ENCODE results near the gene VIPAS39.
"Not testable (repeated sequence)": the region's sequence is repeated elsewhere in the genome, so short reads cannot be mapped to it uniquely, and the experiment has no call there.

Gene VIPAS39

DNA sequence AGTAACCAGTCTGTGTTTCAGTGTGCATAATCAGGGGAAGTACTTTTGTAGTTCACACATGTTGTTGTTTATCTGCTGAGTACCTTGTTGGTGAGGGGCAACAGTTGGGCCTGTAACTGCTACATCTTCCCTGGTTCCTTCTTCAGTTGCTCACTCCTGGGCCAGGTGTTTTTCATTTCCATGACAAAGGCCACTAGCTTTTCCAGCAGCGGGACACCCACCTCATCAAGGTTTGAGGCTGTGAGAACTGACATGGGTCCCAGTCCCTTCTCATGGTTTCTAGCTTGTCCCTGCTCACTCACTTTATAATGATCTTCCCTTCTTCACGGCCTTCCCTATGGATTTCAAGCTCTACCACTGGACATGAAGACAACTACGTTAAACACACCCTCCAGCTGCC, 32.5 kb downstream of the VIPAS39 start:
- CTCF ChIA-PET, result no interaction called here
- peaks cover under 1 to 23% (median 4%) of the 10 kb centered on the region in 5 experiments for H3K9me3 ChIP-seq (ENCODE audit: control extremely low read depth in 1 of 5, control insufficient read depth in 4 of 5, insufficient read depth in 2 of 5, low read depth in 1 of 5, low read length in 4 of 5)
- H3K36me3 ChIP-seq (ENCODE audit: control insufficient read depth in 4 of 4, insufficient read depth in 4 of 4, low read length in 3 of 4), result peaks cover 50 to 93% (median 67%) of the 10 kb centered on the region in 4 experiments
- no peaks in the 10 kb centered on the region for H3K27me3 ChIP-seq (replicated peaks in 2 of 5; ENCODE audit: control insufficient read depth in 4 of 5, insufficient read depth in 5 of 5, low read length in 4 of 5)
- no peak for DNase-seq
- no peak overlapping the region for H3K4me3 ChIP-seq (ENCODE audit: control insufficient read depth in 1 of 7, extremely low read depth in 1 of 7, insufficient read depth in 4 of 7, low read depth in 2 of 7, low read length in 6 of 7)
- 100% methylated on average over 3 of the region's 3 CpGs for WGBS (ENCODE audit: insufficient coverage)
- H3K4me1 ChIP-seq (ENCODE audit: control extremely low read depth in 1 of 4, control insufficient read depth in 4 of 4, insufficient read depth in 4 of 4, low read length in 3 of 4), result peaks cover 0 to 2% (median 0%) of the 10 kb centered on the region in 4 experiments
- H3K27ac ChIP-seq (ENCODE audit: insufficient read depth in 1 of 2, low read depth in 1 of 2, low read length in 2 of 2, poor library complexity in 1 of 2, severe bottlenecking in 2 of 2), result no peak overlapping the region
- POLR2A ChIA-PET, result no interaction called here

DNA sequence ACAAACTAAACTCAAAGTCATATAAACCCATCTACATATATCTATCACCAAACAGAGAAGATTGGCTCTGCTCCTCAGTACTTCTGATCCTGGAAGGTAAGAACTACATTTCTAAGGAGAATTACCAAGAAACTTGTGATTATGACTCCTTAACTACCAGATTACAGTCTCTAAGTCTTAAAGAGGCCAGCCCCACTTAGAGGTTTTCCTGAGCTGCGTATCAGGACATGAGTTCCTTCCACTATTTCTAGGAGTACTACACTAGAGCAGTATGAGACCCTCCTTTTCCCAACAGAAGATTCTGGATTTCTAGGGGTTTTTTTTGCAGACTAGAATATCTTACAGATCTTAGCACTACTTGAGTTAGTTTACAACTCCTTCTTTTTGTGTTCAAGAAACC, 34.0 kb downstream of the VIPAS39 start, which contains the start of gene NOXRED1:
NOXRED1 (minus strand) TSS at position 101 of the 400 bp plus-strand sequence. CDS start 634 bp downstream, outside the sequence.
- Histone ChIP-seq H3K4me1 (ENCODE audit: control extremely low read depth in 1 of 4, control insufficient read depth in 4 of 4, insufficient read depth in 4 of 4, low read length in 3 of 4) (peaks cover 0 to 2% (median 0%) of the 10 kb centered on the region in 4 experiments), H3K9me3 (ENCODE audit: control extremely low read depth in 1 of 5, control insufficient read depth in 4 of 5, insufficient read depth in 2 of 5, low read depth in 1 of 5, low read length in 4 of 5) (peaks cover 3 to 33% (median 13%) of the 10 kb centered on the region in 5 experiments), H3K27me3 (replicated peaks in 2 of 5; ENCODE audit: control insufficient read depth in 4 of 5, insufficient read depth in 5 of 5, low read length in 4 of 5) (no peaks in the 10 kb centered on the region), H3K36me3 (ENCODE audit: control insufficient read depth in 4 of 4, insufficient read depth in 4 of 4, low read length in 3 of 4) (peaks cover 36 to 79% (median 55%) of the 10 kb centered on the region in 4 experiments), H3K4me3 (ENCODE audit: control insufficient read depth in 1 of 7, extremely low read depth in 1 of 7, insufficient read depth in 4 of 7, low read depth in 2 of 7, low read length in 6 of 7) (no peak within 1 kb of the TSS), H3K27ac (ENCODE audit: insufficient read depth in 1 of 2, low read depth in 1 of 2, low read length in 2 of 2, poor library complexity in 1 of 2, severe bottlenecking in 2 of 2) (no peak within 1 kb of the TSS)
- POLR2A ChIA-PET, result no interaction called here
- 100% methylated on average over 1 of the region's 1 CpG for WGBS (ENCODE audit: insufficient coverage)
- CTCF ChIA-PET, result no interaction called here
- no peak for DNase-seq

DNA sequence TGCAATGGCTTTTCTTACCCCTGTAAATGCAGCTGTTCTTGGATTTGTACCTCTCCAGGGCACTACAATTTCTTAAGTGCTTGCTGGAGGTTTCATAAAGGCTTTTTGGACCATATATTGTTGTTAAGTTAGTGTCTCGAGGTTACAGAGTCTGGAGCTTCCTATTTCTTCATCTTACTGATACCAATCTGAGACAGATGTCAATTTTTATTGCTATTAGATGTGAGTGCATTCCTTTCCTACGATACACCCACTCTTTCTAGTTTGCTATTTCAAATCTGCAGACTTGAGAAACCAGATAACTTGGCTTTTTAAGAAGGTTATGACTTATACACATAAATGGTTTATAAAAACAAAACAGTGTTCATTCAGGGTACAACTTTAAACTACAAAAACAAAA, 36.2 kb downstream of the VIPAS39 start:
- peaks cover 0 to 2% (median 0%) of the 10 kb centered on the region in 4 experiments for H3K4me1 ChIP-seq (ENCODE audit: control extremely low read depth in 1 of 4, control insufficient read depth in 4 of 4, insufficient read depth in 4 of 4, low read length in 3 of 4)
- CTCF ChIA-PET, result interaction anchor here (1.0 kb wide), 1 partner anchor 38 kb away, joined by 3 read pairs; no protein-coding TSS in a partner anchor
- no peaks in the 10 kb centered on the region for H3K27me3 ChIP-seq (replicated peaks in 2 of 5; ENCODE audit: control insufficient read depth in 4 of 5, insufficient read depth in 5 of 5, low read length in 4 of 5)
- no CpG with 5 or more reads among the region's 2 CpGs for WGBS (ENCODE audit: insufficient coverage)
- no peak overlapping the region for H3K27ac ChIP-seq (ENCODE audit: insufficient read depth in 1 of 2, low read depth in 1 of 2, low read length in 2 of 2, poor library complexity in 1 of 2, severe bottlenecking in 2 of 2)
- POLR2A ChIA-PET, result no interaction called here
- peaks cover 3 to 45% (median 14%) of the 10 kb centered on the region in 5 experiments for H3K9me3 ChIP-seq (ENCODE audit: control extremely low read depth in 1 of 5, control insufficient read depth in 4 of 5, insufficient read depth in 2 of 5, low read depth in 1 of 5, low read length in 4 of 5)
- H3K4me3 ChIP-seq (ENCODE audit: control insufficient read depth in 1 of 7, extremely low read depth in 1 of 7, insufficient read depth in 4 of 7, low read depth in 2 of 7, low read length in 6 of 7), result no peak overlapping the region
- peaks cover 18 to 57% (median 38%) of the 10 kb centered on the region in 4 experiments for H3K36me3 ChIP-seq (ENCODE audit: control insufficient read depth in 4 of 4, insufficient read depth in 4 of 4, low read length in 3 of 4)
- DNase-seq, result no peak

DNA sequence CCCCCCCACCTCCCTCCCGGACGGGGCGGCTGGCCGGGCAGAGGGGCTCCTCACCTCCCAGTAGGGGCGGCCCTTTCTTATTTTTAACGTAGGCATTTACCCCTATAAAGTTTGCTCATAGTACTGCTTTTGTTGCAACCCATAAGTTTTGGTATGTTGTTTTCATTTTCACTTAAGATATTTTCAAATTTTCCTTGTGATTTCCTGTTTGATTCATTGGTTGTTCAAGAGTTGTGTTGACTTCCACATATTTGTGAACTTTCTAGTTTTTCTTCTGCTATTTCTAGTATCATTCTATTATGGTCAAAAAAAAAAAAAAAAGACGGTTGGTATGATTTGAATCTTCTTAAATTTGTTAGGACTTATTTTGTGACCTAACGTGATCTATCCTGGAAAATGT, 40.6 kb downstream of the VIPAS39 start:
- Histone ChIP-seq H3K4me3 (ENCODE audit: control insufficient read depth in 1 of 7, extremely low read depth in 1 of 7, insufficient read depth in 4 of 7, low read depth in 2 of 7, low read length in 6 of 7) (no peak overlapping the region), H3K27ac (ENCODE audit: insufficient read depth in 1 of 2, low read depth in 1 of 2, low read length in 2 of 2, poor library complexity in 1 of 2, severe bottlenecking in 2 of 2) (no peak overlapping the region), H3K9me3 (ENCODE audit: control extremely low read depth in 1 of 5, control insufficient read depth in 4 of 5, insufficient read depth in 2 of 5, low read depth in 1 of 5, low read length in 4 of 5) (peaks cover 3 to 40% (median 13%) of the 10 kb centered on the region in 5 experiments), H3K27me3 (replicated peaks in 2 of 5; ENCODE audit: control insufficient read depth in 4 of 5, insufficient read depth in 5 of 5, low read length in 4 of 5) (no peaks in the 10 kb centered on the region), H3K4me1 (ENCODE audit: control extremely low read depth in 1 of 4, control insufficient read depth in 4 of 4, insufficient read depth in 4 of 4, low read length in 3 of 4) (peaks cover 0 to 2% (median under 1%) of the 10 kb centered on the region in 4 experiments), H3K36me3 (ENCODE audit: control insufficient read depth in 4 of 4, insufficient read depth in 4 of 4, low read length in 3 of 4) (peaks cover 4 to 16% (median 5%) of the 10 kb centered on the region in 4 experiments)
- WGBS (ENCODE audit: insufficient coverage), result 100% methylated on average over 1 of the region's 8 CpGs
- DNase-seq, result no peak
- ChIA-PET POLR2A (no interaction called here), CTCF (no interaction called here)

DNA sequence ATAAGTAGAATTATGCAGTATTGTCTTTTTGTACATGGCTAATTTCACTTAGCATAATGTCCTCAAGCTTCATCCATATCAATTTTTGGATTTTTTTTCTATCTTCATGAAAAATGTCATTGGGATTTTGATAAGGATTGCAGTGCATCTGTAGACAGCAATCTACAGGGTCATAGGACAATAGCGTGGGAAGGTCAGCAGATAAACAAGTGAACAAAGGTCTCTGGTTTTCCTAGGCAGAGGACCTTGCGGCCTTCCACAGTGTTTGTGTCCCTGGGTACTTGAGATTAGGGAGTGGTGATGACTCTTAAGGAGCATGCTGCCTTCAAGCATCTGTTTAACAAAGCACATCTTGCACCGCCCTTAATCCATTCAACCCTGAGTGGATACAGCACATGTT, 41.3 kb downstream of the VIPAS39 start:
- DNase-seq; H3K27me3 ChIP-seq (replicated peaks in 2 of 5; ENCODE audit: control insufficient read depth in 4 of 5, insufficient read depth in 5 of 5, low read length in 4 of 5); H3K27ac ChIP-seq (ENCODE audit: insufficient read depth in 1 of 2, low read depth in 1 of 2, low read length in 2 of 2, poor library complexity in 1 of 2, severe bottlenecking in 2 of 2); H3K4me1 ChIP-seq (ENCODE audit: control extremely low read depth in 1 of 4, control insufficient read depth in 4 of 4, insufficient read depth in 4 of 4, low read length in 3 of 4); H3K36me3 ChIP-seq (ENCODE audit: control insufficient read depth in 4 of 4, insufficient read depth in 4 of 4, low read length in 3 of 4); H3K4me3 ChIP-seq (ENCODE audit: control insufficient read depth in 1 of 7, extremely low read depth in 1 of 7, insufficient read depth in 4 of 7, low read depth in 2 of 7, low read length in 6 of 7); POLR2A ChIA-PET: not testable (repeated sequence)
- 100% methylated on average over 1 of the region's 3 CpGs for WGBS (ENCODE audit: insufficient coverage)
- CTCF ChIA-PET, result interaction anchor here (0.6 kb wide), 1 partner anchor 11 kb away, joined by 3 read pairs; no protein-coding TSS in a partner anchor
- peaks cover 3 to 34% (median 12%) of the 10 kb centered on the region in 5 experiments for H3K9me3 ChIP-seq (ENCODE audit: control extremely low read depth in 1 of 5, control insufficient read depth in 4 of 5, insufficient read depth in 2 of 5, low read depth in 1 of 5, low read length in 4 of 5)

DNA sequence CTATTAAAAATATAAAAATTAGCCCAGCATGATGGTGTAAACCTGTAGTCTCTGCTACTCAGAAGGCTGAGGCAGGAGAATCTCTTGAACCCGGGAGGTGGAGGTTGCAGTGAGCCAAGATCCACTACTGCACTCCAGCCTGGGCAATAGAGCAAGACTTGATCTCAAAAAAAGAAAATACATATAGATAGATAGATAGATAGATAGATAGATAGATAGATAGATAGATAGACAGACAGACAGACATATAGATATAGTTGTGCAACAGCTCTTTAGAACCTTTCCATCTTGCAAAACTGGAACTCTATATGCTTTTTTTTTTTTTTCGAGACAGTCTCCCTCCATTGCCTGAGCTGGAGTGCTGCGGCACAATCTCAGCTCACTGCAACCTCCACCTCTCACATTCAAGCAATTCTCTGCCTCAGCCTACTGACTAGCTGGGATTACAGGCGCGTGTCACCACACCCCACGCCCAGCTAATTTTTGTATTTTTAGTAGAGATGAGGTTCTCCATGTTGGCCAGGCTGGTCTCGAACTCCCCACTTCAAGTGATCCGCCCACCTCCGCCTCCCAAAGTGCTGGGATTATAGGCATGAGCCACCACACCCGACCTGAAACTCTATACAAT, 41.9 kb downstream of the VIPAS39 start:
- H3K36me3 ChIP-seq (ENCODE audit: control insufficient read depth in 4 of 4, insufficient read depth in 4 of 4, low read length in 3 of 4); POLR2A ChIA-PET; H3K4me1 ChIP-seq (ENCODE audit: control extremely low read depth in 1 of 4, control insufficient read depth in 4 of 4, insufficient read depth in 4 of 4, low read length in 3 of 4); H3K4me3 ChIP-seq (ENCODE audit: control insufficient read depth in 1 of 7, extremely low read depth in 1 of 7, insufficient read depth in 4 of 7, low read depth in 2 of 7, low read length in 6 of 7); DNase-seq; H3K27ac ChIP-seq (ENCODE audit: insufficient read depth in 1 of 2, low read depth in 1 of 2, low read length in 2 of 2, poor library complexity in 1 of 2, severe bottlenecking in 2 of 2); H3K27me3 ChIP-seq (replicated peaks in 2 of 5; ENCODE audit: control insufficient read depth in 4 of 5, insufficient read depth in 5 of 5, low read length in 4 of 5): not testable (repeated sequence)
- peaks cover 3 to 28% (median 12%) of the 10 kb centered on the region in 5 experiments for H3K9me3 ChIP-seq (ENCODE audit: control extremely low read depth in 1 of 5, control insufficient read depth in 4 of 5, insufficient read depth in 2 of 5, low read depth in 1 of 5, low read length in 4 of 5)
- whole genome bisulfite sequencing (ENCODE audit: insufficient coverage), result 90% methylated on average over 2 of the region's 10 CpGs
- CTCF ChIA-PET, result interaction anchor here (0.6 kb wide), 1 partner anchor 12 kb away, joined by 3 read pairs; no protein-coding TSS in a partner anchor

DNA sequence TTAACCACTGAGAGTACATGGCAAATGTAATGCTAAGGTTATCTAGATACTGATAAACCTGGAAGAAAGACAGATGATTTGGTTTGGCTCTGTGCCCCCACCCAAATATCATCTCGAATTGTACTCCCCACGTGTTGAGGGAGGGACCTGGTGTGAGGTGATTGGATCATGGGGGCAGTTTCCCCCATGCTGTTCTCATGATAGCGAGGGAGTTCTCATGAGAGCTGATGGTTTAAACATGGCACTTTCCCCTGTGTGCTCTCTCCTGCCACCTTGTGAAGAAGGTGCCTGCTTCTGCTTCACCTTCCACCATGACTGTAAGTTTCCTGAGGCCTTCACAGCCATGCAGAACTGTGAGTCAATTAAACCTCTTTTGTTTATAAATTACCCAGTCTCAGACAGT, 48.3 kb downstream of the VIPAS39 start:
- H3K4me1 ChIP-seq (ENCODE audit: control extremely low read depth in 1 of 4, control insufficient read depth in 4 of 4, insufficient read depth in 4 of 4, low read length in 3 of 4), result peaks cover 34 to 48% (median 41%) of the 10 kb centered on the region in 4 experiments
- H3K27me3 ChIP-seq (replicated peaks in 2 of 5; ENCODE audit: control insufficient read depth in 4 of 5, insufficient read depth in 5 of 5, low read length in 4 of 5), result no peaks in the 10 kb centered on the region
- no peak overlapping the region for H3K4me3 ChIP-seq (ENCODE audit: control insufficient read depth in 1 of 7, extremely low read depth in 1 of 7, insufficient read depth in 4 of 7, low read depth in 2 of 7, low read length in 6 of 7)
- H3K36me3 ChIP-seq (ENCODE audit: control insufficient read depth in 4 of 4, insufficient read depth in 4 of 4, low read length in 3 of 4), result no peaks in the 10 kb centered on the region
- ChIA-PET CTCF (interaction anchor here (1.3 kb wide), 1 partner anchor 111 kb away, joined by 3 read pairs; no protein-coding TSS in a partner anchor), POLR2A (no interaction called here)
- H3K27ac ChIP-seq (ENCODE audit: insufficient read depth in 1 of 2, low read depth in 1 of 2, low read length in 2 of 2, poor library complexity in 1 of 2, severe bottlenecking in 2 of 2), result no peak overlapping the region
- H3K9me3 ChIP-seq (ENCODE audit: control extremely low read depth in 1 of 5, control insufficient read depth in 4 of 5, insufficient read depth in 2 of 5, low read depth in 1 of 5, low read length in 4 of 5), result no peaks in the 10 kb centered on the region
- 100% methylated on average over 1 of the region's 3 CpGs for WGBS (ENCODE audit: insufficient coverage)
- peak; percentile 52 to 66 (median 53) for DNase-seq

Data from common myeloid progenitor, CD34-positive (primary cell).